Natural killer cell treated with Interleukin-12 subunit alpha and Interleukin-12 subunit beta and Interleukin-15 and Interleukin-18, amount 100 ng/mL, for 72 hours (primary cell): ENCODE measurements around the gene CNPY2. TPM values are rescaled to one million over a fixed set of nuclear protein-coding genes. Genes with fewer than 3 reads are reported as not detected.
"Not testable (repeated sequence)": the region's sequence is repeated elsewhere in the genome, so short reads cannot be mapped to it uniquely, and the experiment has no call there.

Experiments used
- ATAC-seq, 2 donors: fragments of 150-1000 bp; cut with Tn5 transposase in 1 of 2; sonication (Bioruptor Pico), chemical (Tn5 transposase) in 1 of 2; 2 replicates each; pipeline ENCODE4 v1.10.0; 2021
- DNase-seq: peaks from one replicate; pipeline ENCODE4 v3.0.0; 2022; ENCODE audit warnings: low spot score
- H3K27ac Mint-ChIP-seq, 2 donors: 1 replicate in 1 of 2; 2 replicates in 1 of 2; pipeline ENCODE4 v1.8.0; 2022; ENCODE audit warnings: mixed read lengths in 2 of 2, mild to moderate bottlenecking in 1 of 2, moderate library complexity in 1 of 2
- H3K27me3 Mint-ChIP-seq, 2 donors: 1 replicate in 1 of 2; 2 replicates in 1 of 2; pipeline ENCODE4 v1.8.0; 2022; ENCODE audit warnings: mixed read lengths in 2 of 2
- H3K36me3 Mint-ChIP-seq: one replicate; pipeline ENCODE4 v1.8.0; 2022; ENCODE audit warnings: mixed read lengths
- H3K4me1 Mint-ChIP-seq, 2 donors: 1 replicate in 1 of 2; 2 replicates in 1 of 2; pipeline ENCODE4 v1.8.0; 2022; ENCODE audit warnings: low read depth in 2 of 2, mixed read lengths in 2 of 2, mild to moderate bottlenecking in 1 of 2
- H3K4me3 Mint-ChIP-seq: one replicate; pipeline ENCODE4 v1.8.0; 2022; ENCODE audit warnings: mixed read lengths
- H3K9me3 Mint-ChIP-seq: 2 replicates; pipeline ENCODE4 v1.8.0; 2022; ENCODE audit warnings: mixed read lengths
- total RNA-seq, 2 donors: library from RNA; stranded (reverse); gene quantifications; one replicate each; pipeline ENCODE4 v1.2.3, GENCODE V29; 2022

Gene CNPY2
- total RNA-seq, 2 donors from 2014 or later: 132 to 162 TPM

GRCh38 chr12:56324206-56324605 lies 8.4 kb upstream of the CNPY2 start:
- H3K4me3 Mint-ChIP-seq: no peak overlapping the region
- no peaks in the 10 kb centered on the region for H3K36me3 Mint-ChIP-seq
- no peak overlapping the region for H3K27ac Mint-ChIP-seq
- no peaks in the 10 kb centered on the region for H3K9me3 Mint-ChIP-seq
- no peaks in the 10 kb centered on the region for H3K27me3 Mint-ChIP-seq
- no peaks in the 10 kb centered on the region for H3K4me1 Mint-ChIP-seq
- DNase-seq: no peak
- ATAC-seq: no peak

- ATAC-seq, H3K4me3 Mint-ChIP-seq, H3K27me3 Mint-ChIP-seq, H3K36me3 Mint-ChIP-seq, H3K27ac Mint-ChIP-seq, H3K9me3 Mint-ChIP-seq, H3K4me1 Mint-ChIP-seq, DNase-seq: not testable (repeated sequence)
Observed at GRCh38 chr12:56321610-56322009, 5.8 kb upstream of the CNPY2 start.

DNA sequence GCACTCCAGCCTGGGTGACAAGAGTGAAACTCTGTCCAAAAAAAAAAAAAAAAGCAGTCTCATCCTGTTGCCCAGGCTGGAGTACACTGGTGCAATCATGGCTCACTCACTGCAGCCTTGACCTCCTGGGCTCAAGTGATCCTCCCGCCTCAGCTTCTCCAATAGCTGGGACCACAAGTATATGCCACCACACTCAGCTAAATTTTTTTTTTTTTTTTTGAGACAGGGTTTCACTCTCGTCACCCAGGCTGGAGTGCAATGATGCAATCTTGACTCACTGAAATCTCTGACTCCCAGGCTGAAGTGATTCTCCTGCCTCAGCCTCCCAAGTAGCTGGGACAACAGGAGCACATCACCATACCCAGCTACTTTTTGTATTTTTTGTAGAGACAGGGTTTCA lies 5.2 kb upstream of the CNPY2 start:
- Mint-ChIP-seq H3K4me1 (no peaks in the 10 kb centered on the region), H3K4me3 (no peak overlapping the region), H3K36me3 (no peaks in the 10 kb centered on the region), H3K27me3 (no peaks in the 10 kb centered on the region), H3K27ac (no peak overlapping the region), H3K9me3 (no peaks in the 10 kb centered on the region)
- no peak for DNase-seq
- no peak for ATAC-seq

- Mint-ChIP-seq H3K4me3 (no peak overlapping the region), H3K27ac (peak overlapping the region in 1 of 2 donors; percentile 35), H3K27me3 (no peaks in the 10 kb centered on the region), H3K4me1 (peaks cover 6 to 12% of the 10 kb centered on the region in 2 donors), H3K9me3 (no peaks in the 10 kb centered on the region), H3K36me3 (peaks cover 5% of the 10 kb centered on the region)
- DNase-seq (no peak), ATAC-seq (no peak)
Observed at GRCh38 chr12:56317675-56318074, 1.9 kb upstream of the CNPY2 start.

- no peaks in the 10 kb centered on the region for H3K9me3 Mint-ChIP-seq
- peaks cover 6 to 12% of the 10 kb centered on the region in 2 donors for H3K4me1 Mint-ChIP-seq
- H3K36me3 Mint-ChIP-seq: peaks cover 5% of the 10 kb centered on the region
- ATAC-seq (peak in 1 of 2 donors; percentile 0), DNase-seq (no peak)
- peak overlapping the region; percentile 96 for H3K4me3 Mint-ChIP-seq
- H3K27me3 Mint-ChIP-seq: no peaks in the 10 kb centered on the region
- H3K27ac Mint-ChIP-seq: peak overlapping the region; percentile 98 to 99
Observed at GRCh38 chr12:56315249-56315621, 553 bp downstream of the CNPY2 start.

DNA sequence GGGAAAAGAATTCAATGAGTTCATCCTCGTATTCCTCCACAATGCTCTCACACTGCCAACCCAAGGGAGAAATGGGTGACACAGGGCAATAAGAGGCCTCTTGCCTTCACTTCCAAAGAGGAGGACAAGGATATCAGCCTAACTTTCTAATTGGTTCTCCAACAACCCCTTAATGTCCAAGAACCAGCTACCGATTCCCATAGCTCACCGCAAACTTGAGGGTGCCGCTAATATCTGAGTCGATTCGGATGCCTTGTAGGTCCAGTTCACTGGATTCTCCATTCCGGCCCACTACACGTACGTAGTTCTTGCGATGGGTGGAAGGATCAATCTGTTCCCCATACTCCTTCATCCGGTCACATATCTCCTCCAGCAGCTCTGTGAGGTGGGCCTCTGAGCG lies 4.8 kb downstream of the CNPY2 start:
- no peaks in the 10 kb centered on the region for H3K27me3 Mint-ChIP-seq
- ATAC-seq (no peak), DNase-seq (no peak)
- peaks cover 6 to 12% of the 10 kb centered on the region in 2 donors for H3K4me1 Mint-ChIP-seq
- no peak overlapping the region for H3K4me3 Mint-ChIP-seq
- no peaks in the 10 kb centered on the region for H3K9me3 Mint-ChIP-seq
- H3K27ac Mint-ChIP-seq: no peak overlapping the region
- H3K36me3 Mint-ChIP-seq: peaks cover 5% of the 10 kb centered on the region

DNA sequence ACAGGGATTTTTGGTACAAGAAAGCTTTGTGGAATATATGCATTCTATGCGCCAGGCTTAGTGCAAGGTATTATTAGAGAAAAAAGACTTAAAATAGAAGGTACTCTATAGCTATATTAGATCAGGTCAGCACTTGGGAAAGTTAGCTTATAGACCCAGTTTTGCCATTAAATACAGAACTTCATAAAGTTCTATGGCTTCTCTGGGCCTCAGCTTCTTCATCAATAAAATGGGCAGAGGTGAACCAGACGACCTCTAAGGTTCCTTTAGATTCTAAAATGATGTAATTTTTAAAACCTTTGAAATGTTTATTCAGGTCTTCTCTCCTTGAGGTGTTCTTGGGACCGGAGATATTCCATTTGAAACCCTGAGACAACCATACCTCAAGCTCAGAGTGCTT lies 7.1 kb downstream of the CNPY2 start:
- no peaks in the 10 kb centered on the region for H3K9me3 Mint-ChIP-seq
- H3K27ac Mint-ChIP-seq: no peak overlapping the region
- no peaks in the 10 kb centered on the region for H3K36me3 Mint-ChIP-seq
- DNase-seq: no peak
- H3K4me3 Mint-ChIP-seq: no peak overlapping the region
- ATAC-seq: no peak
- no peaks in the 10 kb centered on the region for H3K27me3 Mint-ChIP-seq
- no peaks in the 10 kb centered on the region for H3K4me1 Mint-ChIP-seq

DNA sequence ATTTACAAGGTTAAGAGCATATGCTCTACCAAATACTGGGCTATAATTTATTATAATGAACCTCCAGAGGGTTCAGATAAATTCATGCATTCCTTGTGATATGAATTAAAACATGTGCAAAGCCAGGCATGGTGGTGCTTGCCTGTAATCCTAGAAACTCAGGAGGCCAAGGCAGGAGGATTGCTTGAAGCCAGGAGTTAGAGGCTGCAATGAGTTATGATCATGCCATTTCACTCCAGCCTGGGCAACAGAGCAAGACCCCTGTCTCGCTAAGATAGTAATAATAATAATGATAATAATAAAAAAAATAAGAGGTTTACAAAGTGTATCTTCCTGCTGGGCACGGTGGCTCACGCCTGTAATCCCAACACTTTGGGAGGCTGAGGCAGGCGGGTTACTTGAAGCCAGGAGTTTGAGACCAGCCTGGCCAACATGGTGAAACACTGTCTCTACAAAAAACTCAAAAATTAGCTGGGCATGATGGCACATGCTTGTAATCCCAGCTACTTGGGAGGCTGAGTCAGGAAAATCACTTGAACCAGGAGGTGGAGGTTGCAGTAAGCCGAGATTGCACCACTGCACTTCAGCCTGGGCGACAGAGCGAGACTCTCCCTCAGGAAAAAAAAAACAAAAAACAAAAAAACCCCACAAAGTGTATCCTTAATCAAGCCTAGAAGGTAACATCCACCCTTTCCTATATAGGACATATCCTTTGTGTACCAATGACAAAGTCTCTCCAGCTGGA lies 8.4 kb downstream of the CNPY2 start:
- H3K4me3 Mint-ChIP-seq: no peak overlapping the region
- peaks cover under 1% of the 10 kb centered on the region in 2 donors for H3K4me1 Mint-ChIP-seq
- ATAC-seq (no peak), DNase-seq (no peak)
- no peaks in the 10 kb centered on the region for H3K9me3 Mint-ChIP-seq
- H3K36me3 Mint-ChIP-seq: no peaks in the 10 kb centered on the region
- H3K27ac Mint-ChIP-seq: no peak overlapping the region
- H3K27me3 Mint-ChIP-seq: no peaks in the 10 kb centered on the region

DNA sequence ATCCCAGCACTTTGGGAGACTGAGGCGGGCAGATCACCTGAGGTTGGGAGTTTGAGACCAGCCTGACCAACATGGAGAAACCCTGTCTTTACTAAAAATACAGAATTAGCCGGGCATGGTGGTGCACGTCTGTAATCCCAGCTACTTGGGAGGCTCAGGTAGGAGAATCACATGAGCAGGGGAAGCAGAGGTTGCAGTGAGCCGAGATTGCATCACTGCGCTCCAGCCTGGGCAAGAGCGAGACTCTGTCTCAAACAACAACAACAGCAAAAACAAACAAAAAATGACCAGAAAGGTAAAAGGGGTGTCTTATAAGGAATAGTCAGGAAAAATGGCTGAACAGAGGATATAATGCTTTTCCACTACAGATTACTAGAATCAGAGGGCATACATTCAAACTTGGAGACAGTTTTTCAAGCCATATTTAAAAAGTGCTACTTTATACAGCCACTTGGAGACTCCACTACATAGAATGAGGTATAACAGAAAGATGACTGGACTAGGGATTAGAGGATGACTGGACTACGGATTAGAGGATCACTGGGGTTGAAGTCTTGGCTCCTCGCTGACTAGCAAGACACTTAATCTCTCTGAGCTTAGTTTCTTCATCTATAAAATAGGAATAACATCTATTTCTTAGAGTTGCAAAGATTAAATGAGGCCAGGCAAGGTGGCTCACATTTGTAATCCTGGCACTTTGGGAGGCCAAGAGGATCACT lies 10.8 kb downstream of the CNPY2 start:
- no peaks in the 10 kb centered on the region for H3K27me3 Mint-ChIP-seq
- no peaks in the 10 kb centered on the region for H3K36me3 Mint-ChIP-seq
- H3K27ac Mint-ChIP-seq: peak overlapping the region in 1 of 2 donors; percentile 28

GRCh38 chr12:56304276-56304675 lies 11.5 kb downstream of the CNPY2 start:
- ATAC-seq (no peak), DNase-seq (no peak)
- Mint-ChIP-seq H3K27me3 (no peaks in the 10 kb centered on the region), H3K27ac (no peak overlapping the region), H3K9me3 (no peaks in the 10 kb centered on the region), H3K4me1 (peaks cover 19 to 21% of the 10 kb centered on the region in 2 donors), H3K36me3 (no peaks in the 10 kb centered on the region), H3K4me3 (no peak overlapping the region)

More for the DNA sequence above, 10.8 kb downstream of the CNPY2 start:
- Mint-ChIP-seq H3K4me1 (peaks cover 17 to 18% of the 10 kb centered on the region in 2 donors), H3K4me3 (no peak overlapping the region), H3K9me3 (no peaks in the 10 kb centered on the region)
- DNase-seq (no peak), ATAC-seq (no peak)

GRCh38 chr12:56300644-56301464 lies 14.9 kb downstream of the CNPY2 start:
- ATAC-seq (no peak), DNase-seq (no peak)
- Mint-ChIP-seq H3K27ac (peak overlapping the region; percentile 87 to 95), H3K4me1 (peaks cover 39 to 49% of the 10 kb centered on the region in 2 donors), H3K36me3 (no peaks in the 10 kb centered on the region), H3K4me3 (peak overlapping the region; percentile 84), H3K27me3 (no peaks in the 10 kb centered on the region), H3K9me3 (no peaks in the 10 kb centered on the region)

- peaks cover 39 to 49% of the 10 kb centered on the region in 2 donors for H3K4me1 Mint-ChIP-seq
- no peaks in the 10 kb centered on the region for H3K9me3 Mint-ChIP-seq
- DNase-seq: peak; percentile 100
- H3K4me3 Mint-ChIP-seq: peak within 1 kb of the TSS; percentile 84
- peak; percentile 99 to 100 for ATAC-seq
- H3K27ac Mint-ChIP-seq: peak within 1 kb of the TSS; percentile 87 to 95
- no peaks in the 10 kb centered on the region for H3K36me3 Mint-ChIP-seq
- no peaks in the 10 kb centered on the region for H3K27me3 Mint-ChIP-seq
Observed at GRCh38 chr12:56299853-56300643, 15.7 kb downstream of the CNPY2 start, which contains the start of gene CS. Gene CS, minus strand, starts transcription at chr12:56300330. Its CDS starts 129 bp downstream, at chr12:56300201.

- Mint-ChIP-seq H3K4me3 (peak overlapping the region; percentile 84), H3K9me3 (no peaks in the 10 kb centered on the region), H3K27me3 (no peaks in the 10 kb centered on the region), H3K27ac (peak overlapping the region; percentile 87 to 95), H3K4me1 (peaks cover 39 to 49% of the 10 kb centered on the region in 2 donors), H3K36me3 (no peaks in the 10 kb centered on the region)
- no peak for DNase-seq
- ATAC-seq: no peak
Observed at GRCh38 chr12:56299308-56299852, 16.4 kb downstream of the CNPY2 start.
